Liver (tissue), 9 donors: ENCODE measurements around the gene MACROH2A1. TPM values are rescaled to one million over a fixed set of nuclear protein-coding genes. Genes with fewer than 3 reads are reported as not detected.

ENCODE experiments used
- DNase-seq: peaks from one replicate; pipeline ENCODE4 v3.0.0-alpha.2; 2017; ENCODE audit warnings: low spot score
- H3K27ac ChIP-seq, 2 donors: one replicate each; pipeline ENCODE4 v1.7.0; 2013; ENCODE audit warnings: inconsistent platforms in 2 of 2, low read length in 2 of 2, control low read depth in 1 of 2, low read depth in 1 of 2, mild to moderate bottlenecking in 1 of 2
- H3K27me3 ChIP-seq, 4 donors: one replicate each; pipeline versions ENCODE4 v1.6.1 to v1.7.0; 2013; ENCODE audit warnings: low read length in 3 of 4, inconsistent platforms in 1 of 4, mild to moderate bottlenecking in 1 of 4, moderate library complexity in 1 of 4; ENCODE audit not compliant: control insufficient read depth in 4 of 4, insufficient read depth in 4 of 4
- H3K36me3 ChIP-seq, 4 donors: one replicate each; pipeline versions ENCODE4 v1.6.1 to v1.7.0; 2013; ENCODE audit warnings: low read length in 3 of 4, mild to moderate bottlenecking in 3 of 4, low read depth in 1 of 4, moderate library complexity in 1 of 4; ENCODE audit not compliant: control insufficient read depth in 4 of 4, insufficient read depth in 3 of 4
- H3K4me1 ChIP-seq, 4 donors: one replicate each; pipeline versions ENCODE4 v1.6.1 to v1.7.0; 2013; ENCODE audit warnings: low read length in 3 of 4, mild to moderate bottlenecking in 3 of 4, moderate library complexity in 1 of 4; ENCODE audit not compliant: control insufficient read depth in 4 of 4, insufficient read depth in 4 of 4
- H3K4me3 ChIP-seq, 3 donors: one replicate each; pipeline versions ENCODE4 v1.6.1 to v1.7.0; 2013; ENCODE audit warnings: low read length in 3 of 3, control low read depth in 1 of 3, low read depth in 1 of 3, mild to moderate bottlenecking in 1 of 3
- H3K9ac ChIP-seq, 2 donors: one replicate each; pipeline ENCODE4 v1.7.0; 2013; ENCODE audit warnings: low read length in 2 of 2, mild to moderate bottlenecking in 2 of 2, moderate library complexity in 2 of 2, control low read depth in 1 of 2, low read depth in 1 of 2
- H3K9me3 ChIP-seq, 4 donors: one replicate each; pipeline versions ENCODE4 v1.6.1 to v1.7.0; 2013; ENCODE audit warnings: low read length in 3 of 4; ENCODE audit not compliant: control insufficient read depth in 4 of 4
- EGR1 ChIP-seq, 2 donors: IDR thresholded peaks; 2 replicates each; pipeline ENCODE4 v1.6.1; 2016 to 2018; ENCODE audit warnings: antibody characterized with exemption in 2 of 2, low read depth in 2 of 2
- FOXA1 ChIP-seq: IDR thresholded peaks from 2 replicates; pipeline ENCODE4 v1.6.1; 2016; ENCODE audit warnings: antibody characterized with exemption
- FOXA2 ChIP-seq: IDR thresholded peaks from 2 replicates; pipeline ENCODE4 v1.6.1; 2016; ENCODE audit warnings: antibody characterized with exemption
- GABPA ChIP-seq, 2 donors: IDR thresholded peaks in 1 of 2; conservative IDR thresholded peaks in 1 of 2; 2 replicates each; pipeline ENCODE4 v1.6.1; 2016; ENCODE audit warnings: antibody characterized with exemption in 2 of 2, mild to moderate bottlenecking in 1 of 2, moderate library complexity in 1 of 2
- HNF4A ChIP-seq, 2 donors: conservative IDR thresholded peaks; 2 replicates each; pipeline ENCODE4 v1.6.1; 2016; ENCODE audit warnings: antibody characterized with exemption in 2 of 2, mild to moderate bottlenecking in 2 of 2
- HNF4G ChIP-seq: IDR thresholded peaks from 2 replicates; pipeline ENCODE4 v1.6.1; 2016; ENCODE audit warnings: antibody characterized with exemption
- JUND ChIP-seq, 2 donors: IDR thresholded peaks; 2 replicates each; pipeline ENCODE4 v1.6.1; 2016; ENCODE audit warnings: antibody characterized with exemption in 2 of 2
- NR2F2 ChIP-seq: IDR thresholded peaks from 2 replicates; pipeline ENCODE4 v1.6.1; 2016; ENCODE audit warnings: antibody characterized with exemption
- RAD21 ChIP-seq, 2 donors: IDR thresholded peaks; 2 replicates each; pipeline ENCODE4 v1.6.1; 2016; ENCODE audit warnings: antibody characterized with exemption in 2 of 2, mild to moderate bottlenecking in 2 of 2
- RXRA ChIP-seq, 2 donors: IDR thresholded peaks; 2 replicates each; pipeline ENCODE4 v1.6.1; 2017 to 2018; ENCODE audit warnings: antibody characterized with exemption in 2 of 2, mild to moderate bottlenecking in 1 of 2
- SP1 ChIP-seq: IDR thresholded peaks from 2 replicates; pipeline ENCODE4 v1.6.1; 2018; ENCODE audit warnings: antibody characterized with exemption, mild to moderate bottlenecking
- TAF1 ChIP-seq: conservative IDR thresholded peaks from 2 replicates; pipeline ENCODE4 v1.6.1; 2016; ENCODE audit warnings: antibody characterized with exemption, mild to moderate bottlenecking
- YY1 ChIP-seq: IDR thresholded peaks from 2 replicates; pipeline ENCODE4 v1.6.1; 2016; ENCODE audit warnings: antibody characterized with exemption, mild to moderate bottlenecking
- WGBS: extraction: QIAGEN DNeasy Blood & Tissue Kit; methylation state at CpG from one replicate; pipeline ENCODE4 v1.1.7; 2013; 5-methylcytosine and 5-hydroxymethylcytosine counted together
- polyA plus RNA-seq, 2 donors: library from polyadenylated mRNA; stranded (reverse) in 1 of 2; unstranded in 1 of 2; fragments of 200-250 nt in 1 of 2; fragments of >200 nt in 1 of 2; fragmentation: Nextera tagmentation in 1 of 2; extraction: Ambion mirVana in 1 of 2; gene quantifications; one replicate each; pipeline versions ENCODE4 v1.2.1 to v1.2.3, GENCODE V29; 2013 to 2015
- total RNA-seq, 2 donors: library from RNA; depleted of rRNA; stranded (reverse); fragments of >200 nt; gene quantifications; one replicate each; pipeline ENCODE4 v1.2.3, GENCODE V29; 2014
- TF ChIP-seq, protein P1 (sequence below): IDR thresholded peaks from 2 replicates; pipeline ENCODE4 v1.6.1; 2016; ENCODE audit warnings: antibody characterized with exemption
- TF ChIP-seq, protein P2 (sequence below): IDR thresholded peaks from 2 replicates; pipeline ENCODE4 v1.6.1; 2016; ENCODE audit warnings: antibody characterized with exemption, mild to moderate bottlenecking
- TF ChIP-seq, protein P3 (sequence below): fragments of 150-350 bp; IDR thresholded peaks from 2 replicates; pipeline ENCODE4 v1.5.1; 2017; ENCODE audit warnings: improper control_type of control experiment, low read depth, low read length; ENCODE audit not compliant: missing input control
- TF ChIP-seq, protein P4 (sequence below): IDR thresholded peaks from 2 replicates; pipeline ENCODE4 v1.6.1; 2016; ENCODE audit warnings: antibody characterized with exemption
- TF ChIP-seq, protein P5 (sequence below): IDR thresholded peaks from 2 replicates; pipeline ENCODE4 v1.6.1; 2016; ENCODE audit warnings: antibody characterized with exemption
- donor health status: healthy.
- donor health status: healthy.
- donor health status: healthy.
- donor health status: healthy.
- donor health status: healthy.

Gene MACROH2A1
- total and polyA plus RNA-seq, 4 donors = 33.7 to 113 (median 62.7) TPM

DNA sequence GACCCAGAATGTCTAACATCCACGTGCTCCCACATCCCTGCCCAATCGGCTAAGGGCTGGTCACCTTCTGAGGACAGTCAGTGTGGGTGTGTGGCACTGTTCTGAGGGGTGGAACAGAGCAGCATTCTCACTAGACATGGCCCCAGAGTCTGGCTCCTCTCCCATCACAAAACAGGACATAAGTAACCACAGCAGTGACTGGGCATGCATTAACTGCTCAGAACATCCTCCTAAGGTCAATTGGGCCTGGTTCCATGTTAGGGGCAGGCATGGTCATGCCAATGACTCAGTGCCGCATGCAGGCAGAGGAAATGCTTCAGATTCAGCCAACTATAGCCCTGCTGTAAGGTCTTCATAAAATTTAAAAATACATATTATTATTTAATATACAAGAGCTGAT is 12.9 kb downstream of the MACROH2A1 start:
- WGBS = 94% methylated on average over 3 of the region's 3 CpGs
- peaks cover 3 to 38% (median 22%) of the 10 kb centered on the region in 4 donors for H3K36me3 ChIP-seq
- no peak for TF ChIP-seq JUND (IDR thresholded peaks at IDR 0.05)
- TF ChIP-seq RAD21 (IDR thresholded peaks at IDR 0.05) = no peak
- no peak for TF ChIP-seq TAF1
- TF ChIP-seq, protein P1, sequence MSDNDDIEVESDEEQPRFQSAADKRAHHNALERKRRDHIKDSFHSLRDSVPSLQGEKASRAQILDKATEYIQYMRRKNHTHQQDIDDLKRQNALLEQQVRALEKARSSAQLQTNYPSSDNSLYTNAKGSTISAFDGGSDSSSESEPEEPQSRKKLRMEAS = no peak
- no peak for TF ChIP-seq FOXA1
- no peak for TF ChIP-seq SP1
- no peak for TF ChIP-seq FOXA2
- TF ChIP-seq, protein P2, sequence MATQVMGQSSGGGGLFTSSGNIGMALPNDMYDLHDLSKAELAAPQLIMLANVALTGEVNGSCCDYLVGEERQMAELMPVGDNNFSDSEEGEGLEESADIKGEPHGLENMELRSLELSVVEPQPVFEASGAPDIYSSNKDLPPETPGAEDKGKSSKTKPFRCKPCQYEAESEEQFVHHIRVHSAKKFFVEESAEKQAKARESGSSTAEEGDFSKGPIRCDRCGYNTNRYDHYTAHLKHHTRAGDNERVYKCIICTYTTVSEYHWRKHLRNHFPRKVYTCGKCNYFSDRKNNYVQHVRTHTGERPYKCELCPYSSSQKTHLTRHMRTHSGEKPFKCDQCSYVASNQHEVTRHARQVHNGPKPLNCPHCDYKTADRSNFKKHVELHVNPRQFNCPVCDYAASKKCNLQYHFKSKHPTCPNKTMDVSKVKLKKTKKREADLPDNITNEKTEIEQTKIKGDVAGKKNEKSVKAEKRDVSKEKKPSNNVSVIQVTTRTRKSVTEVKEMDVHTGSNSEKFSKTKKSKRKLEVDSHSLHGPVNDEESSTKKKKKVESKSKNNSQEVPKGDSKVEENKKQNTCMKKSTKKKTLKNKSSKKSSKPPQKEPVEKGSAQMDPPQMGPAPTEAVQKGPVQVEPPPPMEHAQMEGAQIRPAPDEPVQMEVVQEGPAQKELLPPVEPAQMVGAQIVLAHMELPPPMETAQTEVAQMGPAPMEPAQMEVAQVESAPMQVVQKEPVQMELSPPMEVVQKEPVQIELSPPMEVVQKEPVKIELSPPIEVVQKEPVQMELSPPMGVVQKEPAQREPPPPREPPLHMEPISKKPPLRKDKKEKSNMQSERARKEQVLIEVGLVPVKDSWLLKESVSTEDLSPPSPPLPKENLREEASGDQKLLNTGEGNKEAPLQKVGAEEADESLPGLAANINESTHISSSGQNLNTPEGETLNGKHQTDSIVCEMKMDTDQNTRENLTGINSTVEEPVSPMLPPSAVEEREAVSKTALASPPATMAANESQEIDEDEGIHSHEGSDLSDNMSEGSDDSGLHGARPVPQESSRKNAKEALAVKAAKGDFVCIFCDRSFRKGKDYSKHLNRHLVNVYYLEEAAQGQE = no peak
- TF ChIP-seq, protein P3, sequence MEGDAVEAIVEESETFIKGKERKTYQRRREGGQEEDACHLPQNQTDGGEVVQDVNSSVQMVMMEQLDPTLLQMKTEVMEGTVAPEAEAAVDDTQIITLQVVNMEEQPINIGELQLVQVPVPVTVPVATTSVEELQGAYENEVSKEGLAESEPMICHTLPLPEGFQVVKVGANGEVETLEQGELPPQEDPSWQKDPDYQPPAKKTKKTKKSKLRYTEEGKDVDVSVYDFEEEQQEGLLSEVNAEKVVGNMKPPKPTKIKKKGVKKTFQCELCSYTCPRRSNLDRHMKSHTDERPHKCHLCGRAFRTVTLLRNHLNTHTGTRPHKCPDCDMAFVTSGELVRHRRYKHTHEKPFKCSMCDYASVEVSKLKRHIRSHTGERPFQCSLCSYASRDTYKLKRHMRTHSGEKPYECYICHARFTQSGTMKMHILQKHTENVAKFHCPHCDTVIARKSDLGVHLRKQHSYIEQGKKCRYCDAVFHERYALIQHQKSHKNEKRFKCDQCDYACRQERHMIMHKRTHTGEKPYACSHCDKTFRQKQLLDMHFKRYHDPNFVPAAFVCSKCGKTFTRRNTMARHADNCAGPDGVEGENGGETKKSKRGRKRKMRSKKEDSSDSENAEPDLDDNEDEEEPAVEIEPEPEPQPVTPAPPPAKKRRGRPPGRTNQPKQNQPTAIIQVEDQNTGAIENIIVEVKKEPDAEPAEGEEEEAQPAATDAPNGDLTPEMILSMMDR = no peak
- TF ChIP-seq HNF4G = no peak
- TF ChIP-seq GABPA (IDR thresholded peaks at IDR 0.05 in 1 of 2, conservative IDR thresholded peaks at IDR 0.05 in 1 of 2) = no peak
- TF ChIP-seq, protein P4, sequence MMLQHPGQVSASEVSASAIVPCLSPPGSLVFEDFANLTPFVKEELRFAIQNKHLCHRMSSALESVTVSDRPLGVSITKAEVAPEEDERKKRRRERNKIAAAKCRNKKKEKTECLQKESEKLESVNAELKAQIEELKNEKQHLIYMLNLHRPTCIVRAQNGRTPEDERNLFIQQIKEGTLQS = no peak
- TF ChIP-seq EGR1 (IDR thresholded peaks at IDR 0.05; ENCODE audit: low read depth in 2 of 2) = no peak
- TF ChIP-seq NR2F2 = no peak
- TF ChIP-seq RXRA (IDR thresholded peaks at IDR 0.05) = no peak
- TF ChIP-seq YY1 = no peak
- TF ChIP-seq, protein P5, sequence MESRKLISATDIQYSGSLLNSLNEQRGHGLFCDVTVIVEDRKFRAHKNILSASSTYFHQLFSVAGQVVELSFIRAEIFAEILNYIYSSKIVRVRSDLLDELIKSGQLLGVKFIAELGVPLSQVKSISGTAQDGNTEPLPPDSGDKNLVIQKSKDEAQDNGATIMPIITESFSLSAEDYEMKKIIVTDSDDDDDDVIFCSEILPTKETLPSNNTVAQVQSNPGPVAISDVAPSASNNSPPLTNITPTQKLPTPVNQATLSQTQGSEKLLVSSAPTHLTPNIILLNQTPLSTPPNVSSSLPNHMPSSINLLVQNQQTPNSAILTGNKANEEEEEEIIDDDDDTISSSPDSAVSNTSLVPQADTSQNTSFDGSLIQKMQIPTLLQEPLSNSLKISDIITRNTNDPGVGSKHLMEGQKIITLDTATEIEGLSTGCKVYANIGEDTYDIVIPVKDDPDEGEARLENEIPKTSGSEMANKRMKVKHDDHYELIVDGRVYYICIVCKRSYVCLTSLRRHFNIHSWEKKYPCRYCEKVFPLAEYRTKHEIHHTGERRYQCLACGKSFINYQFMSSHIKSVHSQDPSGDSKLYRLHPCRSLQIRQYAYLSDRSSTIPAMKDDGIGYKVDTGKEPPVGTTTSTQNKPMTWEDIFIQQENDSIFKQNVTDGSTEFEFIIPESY = no peak
- no peak for TF ChIP-seq HNF4A (conservative IDR thresholded peaks at IDR 0.05)
- DNase-seq = no peak
- H3K9me3 ChIP-seq = no peaks in the 10 kb centered on the region
- H3K4me3 ChIP-seq = no peak overlapping the region
- H3K4me1 ChIP-seq = no peaks in the 10 kb centered on the region
- H3K27ac ChIP-seq = no peak overlapping the region
- H3K9ac ChIP-seq = no peak overlapping the region
- H3K27me3 ChIP-seq = no peaks in the 10 kb centered on the region
